Astrocyte of the spinal cord (primary cell): Measurements from ENCODE around the gene OCSTAMP.

ENCODE experiments used
- DNase-seq: peaks from one replicate; pipeline ENCODE4 v3.0.0; 2011; ENCODE audit warnings: low read depth, low spot score
- H3K4me3 ChIP-seq: 2 replicates; pipeline ENCODE4 v1.5.1; 2011; ENCODE audit warnings: low read depth, mild to moderate bottlenecking, low read length, moderate library complexity
- CTCF ChIP-seq: IDR thresholded peaks from 2 replicates; pipeline ENCODE4 v1.5.1; 2012; ENCODE audit warnings: low read depth, mild to moderate bottlenecking, low read length, inconsistent platforms
- in situ Hi-C: cut with HindIII; loops from 2 replicates; pipeline ENCODE4 v1.10.0; 2017; ENCODE audit warnings: low sequenced_read_pairs

Gene OCSTAMP

GRCh38 chr20:46573788-46574584 lies 23.5 kb upstream of the OCSTAMP start:
- in situ Hi-C loops, result no loop called here
- TF ChIP-seq CTCF, result no peak

GRCh38 chr20:46573234-46573633 lies 22.8 kb upstream of the OCSTAMP start:
- no peak for TF ChIP-seq CTCF
- H3K4me3 ChIP-seq, result no peak overlapping the region
- no peak for DNase-seq
- in situ Hi-C loops, result no loop called here

More at GRCh38 chr20:46573788-46574584, 23.5 kb upstream of the OCSTAMP start:
- DNase-seq, result no peak
- H3K4me3 ChIP-seq, result no peak overlapping the region

GRCh38 chr20:46572790-46573189 lies 22.3 kb upstream of the OCSTAMP start:
- TF ChIP-seq CTCF, result no peak
- in situ Hi-C loops, result no loop called here
- no peak overlapping the region for H3K4me3 ChIP-seq
- no peak for DNase-seq

- TF ChIP-seq CTCF, result no peak
- no peak overlapping the region for H3K4me3 ChIP-seq
- in situ Hi-C loops, result no loop called here
- DNase-seq, result no peak
Measured at GRCh38 chr20:46572153-46572552, 21.7 kb upstream of the OCSTAMP start.

- in situ Hi-C loops, result no loop called here
- H3K4me3 ChIP-seq, result no peak overlapping the region
- TF ChIP-seq CTCF, result no peak
- no peak for DNase-seq
Measured at GRCh38 chr20:46571418-46571817, 21.0 kb upstream of the OCSTAMP start.

- H3K4me3 ChIP-seq, result no peak overlapping the region
- no peak for TF ChIP-seq CTCF
- DNase-seq, result no peak
- in situ Hi-C loops, result no loop called here
Measured at GRCh38 chr20:46570956-46571355, 20.5 kb upstream of the OCSTAMP start.
